Pulmonary artery endothelial cell (primary cell): Measurements from ENCODE around the gene MICU2. TPM values are rescaled to one million over a fixed set of nuclear protein-coding genes. Genes with fewer than 3 reads are reported as not detected.

Experiments
- DNase-seq: peaks from one replicate; pipeline ENCODE4 v3.0.0-alpha.2; 2011; ENCODE audit warnings: low read depth, low spot score
- total RNA-seq: library from RNA; depleted of rRNA; stranded (reverse); fragments of >200 nt; gene quantifications from 2 replicates; pipeline ENCODE4 v1.2.3, GENCODE V29; 2014

MICU2 gene
- total RNA-seq: 42.1 and 50.3 TPM in 2 replicates

DNA sequence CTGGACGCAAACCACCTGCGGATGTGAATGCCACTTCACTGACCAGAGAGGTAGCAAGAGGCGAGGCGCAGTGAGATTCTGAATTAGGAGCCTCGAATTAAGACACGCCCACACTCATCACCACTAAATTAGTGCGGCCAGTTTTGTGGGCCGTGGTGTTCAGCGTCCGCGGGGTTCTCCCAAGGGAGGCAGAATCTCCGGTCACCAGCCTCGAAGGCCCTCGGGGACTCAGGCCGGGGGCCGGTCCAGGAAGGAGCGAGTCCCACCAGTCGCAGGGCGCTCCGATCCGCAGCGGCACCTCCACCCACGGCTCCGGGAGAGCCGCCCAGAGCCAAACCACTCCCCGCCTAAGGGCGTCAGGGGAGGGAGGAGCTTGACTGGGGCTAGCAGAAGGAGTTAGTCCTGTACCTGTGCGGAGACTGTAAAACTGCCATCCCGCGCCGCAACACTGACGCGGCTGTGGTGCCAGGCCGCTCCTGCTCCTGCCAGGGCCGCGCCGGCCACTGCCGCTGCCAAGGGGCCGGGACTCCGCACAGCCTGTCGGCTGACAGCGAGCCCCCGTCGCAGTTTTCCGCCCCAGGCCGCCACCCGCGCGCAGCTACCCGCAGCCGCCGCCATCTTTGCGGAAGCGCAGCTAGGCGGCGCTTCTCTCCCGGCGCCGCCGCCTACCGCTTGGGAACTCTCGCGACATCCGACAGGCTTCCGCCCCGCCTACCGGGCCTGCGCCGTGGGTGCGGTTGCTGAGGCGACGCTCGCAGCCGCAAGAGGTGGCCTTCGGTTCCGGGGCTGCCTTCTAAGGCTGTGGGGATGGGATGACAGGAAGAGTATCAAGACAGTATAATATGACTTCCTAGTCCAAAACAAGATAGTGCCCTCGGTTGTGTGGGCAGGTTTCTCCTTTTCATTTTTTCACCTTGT lies at the start of gene MICU2:
TSS of gene MICU2 (minus strand) at position 640 of the 918 bp plus-strand sequence. CDS start at position 618, 22 bp downstream.
- peak; percentile 71 for DNase-seq

DNA sequence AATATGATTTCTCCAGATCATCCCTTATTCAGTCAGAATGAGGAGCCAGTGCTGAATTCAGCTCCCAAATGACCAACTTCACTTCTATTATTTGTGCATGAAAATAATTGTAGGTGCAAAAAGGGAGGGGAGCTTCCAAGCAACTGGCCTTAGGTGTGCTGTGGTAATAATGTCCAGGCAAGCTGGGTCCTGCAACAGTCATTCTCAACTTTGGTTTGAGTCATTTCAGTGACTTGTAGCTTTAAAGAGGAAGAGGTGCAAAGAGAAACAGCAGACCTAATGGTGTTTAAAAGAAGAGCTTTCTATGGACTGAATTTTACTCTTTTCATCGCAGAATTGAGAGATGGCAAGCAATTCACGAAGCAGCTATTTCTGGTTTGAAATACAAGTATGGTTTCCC lies 37.7 kb upstream of the MICU2 start:
- DNase-seq: no peak

DNA sequence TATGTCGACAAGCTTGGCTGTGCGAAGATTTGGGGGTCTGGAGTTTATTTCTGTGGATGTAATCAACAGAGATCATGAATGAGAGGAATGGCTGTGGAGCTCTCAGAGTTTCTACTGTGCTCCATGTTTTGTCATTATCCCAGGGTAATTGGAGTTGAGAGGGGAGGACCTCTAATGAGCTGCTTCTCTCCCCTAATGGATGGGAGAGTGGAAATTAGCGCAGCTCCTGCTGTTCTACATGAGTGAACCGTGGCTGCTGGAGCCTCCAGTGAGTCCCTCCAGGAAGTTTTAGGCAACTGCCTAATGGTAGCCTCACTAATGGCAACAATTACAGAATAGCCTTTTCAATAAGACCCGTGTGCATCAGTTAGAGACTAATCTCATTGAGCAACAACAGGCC lies 35.6 kb upstream of the MICU2 start:
- no peak for DNase-seq

DNA sequence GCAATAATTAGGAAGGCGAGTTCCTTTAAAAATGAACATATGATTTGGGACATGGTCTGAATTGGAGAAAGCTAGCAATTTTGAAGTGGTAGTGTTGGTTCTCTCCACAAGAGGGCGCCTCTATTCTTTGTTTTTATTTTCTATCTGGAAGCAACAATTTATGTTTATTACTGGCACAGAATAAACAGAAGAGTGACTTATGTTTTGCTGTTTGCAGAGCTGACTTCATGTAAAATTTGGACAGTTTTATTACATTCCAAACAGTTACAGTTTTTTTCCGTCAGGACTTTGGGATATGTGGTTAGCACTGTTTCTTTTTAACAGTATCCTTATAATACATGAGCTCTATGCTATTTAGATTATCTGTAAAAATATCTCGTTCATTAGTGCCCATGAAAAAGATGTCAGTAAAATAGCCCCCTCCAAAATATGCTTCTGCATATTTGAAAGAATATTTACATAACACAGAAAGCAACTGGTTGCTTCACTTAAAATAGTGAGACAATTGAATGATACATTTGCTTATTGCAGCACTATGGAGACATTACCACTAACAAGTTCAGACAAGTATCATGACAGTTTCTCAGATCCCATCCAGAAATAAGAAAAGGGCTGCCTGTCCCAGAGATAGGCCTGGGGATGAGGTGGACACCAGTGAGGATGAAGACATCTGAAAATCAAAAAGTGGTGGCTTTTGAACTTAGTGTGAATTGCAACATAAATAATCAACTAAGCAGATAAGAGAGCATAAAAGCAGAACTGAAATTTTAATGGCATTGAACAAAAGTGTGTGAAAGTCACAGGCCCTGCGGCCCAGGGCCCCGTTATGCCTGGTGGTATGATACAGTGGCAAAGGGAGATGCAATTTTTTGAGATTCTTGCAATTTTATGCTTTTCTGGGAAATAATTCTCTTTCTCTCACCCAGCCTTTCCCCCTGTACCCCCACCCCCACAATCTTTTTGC lies 34.6 kb upstream of the MICU2 start:
- DNase-seq: no peak

- no peak for DNase-seq
These were observed 33.3 kb upstream of the MICU2 start for GRCh38 chr13:21637296-21637695.

DNA sequence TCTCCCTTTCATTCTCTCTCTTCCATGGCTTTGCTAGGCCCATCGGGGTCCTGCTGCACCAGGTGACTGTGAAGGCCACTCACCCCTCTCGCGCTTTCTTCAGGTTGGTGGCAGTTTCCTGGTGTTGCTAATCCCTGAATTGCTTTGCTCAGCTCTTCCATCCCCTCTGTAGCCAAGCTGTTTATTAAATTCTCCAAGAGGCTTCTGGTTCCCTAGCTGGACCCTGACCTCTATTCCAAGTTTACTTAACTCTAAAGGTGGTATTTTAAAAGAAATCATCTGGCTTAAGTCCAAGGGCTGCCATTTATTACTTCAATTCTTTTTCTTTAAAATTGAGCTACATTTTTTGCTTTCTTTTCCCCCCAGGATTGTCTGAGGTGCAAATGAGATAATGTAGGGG lies 32.7 kb upstream of the MICU2 start:
- no peak for DNase-seq

DNA sequence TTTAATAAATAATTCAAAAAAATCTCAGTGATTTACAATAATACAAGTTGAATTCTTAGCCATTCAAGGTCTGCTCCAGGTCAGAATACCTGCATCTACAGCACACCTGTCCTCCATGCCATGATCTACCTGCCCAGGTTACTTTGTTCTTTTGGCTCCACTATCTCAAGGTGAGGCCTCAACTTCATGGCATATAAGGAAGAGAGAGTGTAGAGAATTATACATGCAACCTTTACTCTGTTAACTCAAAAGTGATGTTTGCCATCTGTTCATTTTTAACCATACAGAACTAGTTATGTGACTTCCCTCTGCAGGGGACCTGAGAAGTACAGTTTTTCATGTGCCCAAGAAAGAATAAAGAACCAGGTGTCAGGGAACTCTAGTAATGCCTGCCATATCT lies 28.2 kb upstream of the MICU2 start:
- no peak for DNase-seq

DNA sequence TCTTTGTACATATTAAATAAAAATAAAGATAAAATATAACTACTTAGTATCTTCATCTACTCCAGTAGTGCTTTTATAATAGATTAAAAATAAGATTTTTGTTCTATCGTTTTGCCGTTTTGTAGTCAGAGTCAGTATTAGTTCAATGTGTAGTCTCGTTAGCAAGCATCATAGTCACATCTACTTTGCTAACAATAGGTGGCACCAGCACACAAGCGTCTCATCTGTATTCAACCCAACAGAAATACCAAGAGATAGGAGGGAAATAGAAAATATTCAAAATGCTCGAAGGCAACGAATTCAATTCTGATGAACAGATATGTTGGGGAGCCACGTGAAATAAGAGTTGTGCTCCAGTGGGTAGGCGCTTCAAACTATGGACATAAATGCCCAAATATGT lies 21.4 kb upstream of the MICU2 start:
- no peak for DNase-seq

DNA sequence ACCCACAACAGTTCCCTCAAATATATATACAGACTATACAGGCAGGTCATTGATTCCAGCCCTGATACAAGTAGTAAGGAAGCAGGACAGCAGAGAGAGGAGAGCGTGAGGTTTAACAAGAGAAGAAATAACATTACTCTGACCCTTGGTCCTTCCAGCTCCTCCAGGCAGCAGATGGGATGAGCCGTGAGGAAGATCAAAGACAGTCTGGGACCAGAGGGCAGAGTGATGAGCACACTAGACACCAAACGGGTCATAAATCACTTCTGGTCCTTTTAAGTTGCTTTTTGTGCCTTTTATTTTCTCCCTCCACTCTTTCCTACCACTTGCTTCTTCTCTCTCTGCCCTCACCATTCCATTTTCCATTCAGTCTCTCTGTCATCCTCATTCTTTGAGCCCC lies 16.9 kb upstream of the MICU2 start:
- no peak for DNase-seq

DNA sequence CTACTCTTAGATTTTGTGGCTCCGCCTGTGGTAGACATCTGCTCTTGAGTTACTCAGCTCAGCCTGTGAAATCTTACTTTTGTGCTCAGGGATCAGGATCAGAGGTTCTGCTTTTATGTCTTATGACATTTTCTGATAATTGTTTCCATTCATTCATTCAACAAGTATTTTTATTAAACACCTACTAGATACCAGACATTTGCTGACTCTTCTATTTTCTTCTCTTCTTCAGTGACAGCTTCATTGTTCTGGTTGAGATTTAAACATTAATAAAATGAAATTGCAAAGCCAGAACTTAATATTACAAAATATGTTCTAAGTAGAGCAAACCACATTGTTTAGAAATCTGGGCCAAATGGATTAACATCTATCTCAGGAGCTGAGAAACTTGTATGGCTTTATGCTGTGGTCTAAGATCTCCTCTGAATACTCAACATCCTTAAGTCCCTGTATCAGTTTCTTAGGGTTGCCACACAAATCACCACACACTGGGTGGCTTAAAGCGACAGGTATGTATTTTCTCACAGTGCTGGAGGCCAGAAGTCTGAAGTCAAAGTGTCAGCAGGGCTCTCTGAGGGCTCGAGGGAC lies 15.8 kb upstream of the MICU2 start:
- no peak for DNase-seq

GRCh38 chr13:21616880-21617279 lies 12.9 kb upstream of the MICU2 start:
- no peak for DNase-seq

DNA sequence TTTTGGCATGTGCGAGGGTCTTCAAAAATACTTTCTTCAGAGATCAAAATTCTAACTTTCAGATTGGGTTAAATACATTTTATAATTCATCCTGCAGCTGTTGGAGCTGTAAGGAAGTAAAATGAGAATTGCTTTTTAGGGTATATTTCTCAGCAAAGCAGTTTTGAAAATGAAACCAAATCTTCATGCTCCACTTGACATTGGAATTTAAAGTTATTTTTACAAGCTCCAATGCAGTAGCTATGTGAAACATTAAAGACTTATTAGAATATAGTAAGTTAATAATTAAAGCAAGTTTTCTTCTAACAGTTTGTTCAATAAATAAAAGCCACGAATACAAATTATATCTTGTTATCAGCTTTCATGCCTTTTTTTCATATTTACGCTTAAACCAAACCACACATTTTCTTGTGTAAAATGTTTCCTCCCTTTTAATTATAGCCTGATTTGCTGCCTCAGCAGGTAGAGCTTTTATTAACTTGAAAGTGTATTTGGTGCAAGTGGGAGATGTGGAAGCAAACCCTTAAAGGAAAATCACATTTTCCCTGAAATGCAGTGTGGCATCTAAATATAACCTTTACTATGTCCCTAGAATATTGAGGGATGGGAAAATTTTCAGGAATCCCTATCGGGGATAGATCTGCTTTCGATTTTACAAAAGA lies 12.4 kb upstream of the MICU2 start:
- DNase-seq: no peak

- no peak for DNase-seq
These were observed 11.5 kb upstream of the MICU2 start for GRCh38 chr13:21615427-21615826.

- no peak for DNase-seq
These were observed 9.8 kb upstream of the MICU2 start for GRCh38 chr13:21613791-21614190.

- DNase-seq: no peak
These were observed 7.4 kb upstream of the MICU2 start for GRCh38 chr13:21611385-21611784.

GRCh38 chr13:21610687-21611086 lies 6.7 kb upstream of the MICU2 start:
- no peak for DNase-seq

DNA sequence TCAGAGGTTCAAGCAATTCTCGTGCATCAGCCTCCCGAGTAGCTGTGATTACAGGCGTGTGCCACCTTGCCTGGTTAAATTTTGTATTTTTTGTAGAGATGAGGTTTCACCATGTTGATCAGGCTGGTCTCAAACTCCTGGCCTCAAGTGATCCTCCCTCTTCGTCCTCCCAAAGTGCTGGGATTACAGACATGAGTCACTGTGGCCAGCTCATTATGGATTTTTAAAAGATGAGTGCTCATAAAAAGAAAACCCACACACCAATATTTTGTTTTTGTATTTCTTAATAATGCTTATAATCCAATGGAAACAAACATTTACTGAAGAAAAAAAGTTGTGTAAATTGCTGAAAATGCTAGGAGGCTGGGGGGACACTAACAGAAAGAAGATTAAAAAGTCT lies 5.0 kb upstream of the MICU2 start:
- DNase-seq: no peak

DNA sequence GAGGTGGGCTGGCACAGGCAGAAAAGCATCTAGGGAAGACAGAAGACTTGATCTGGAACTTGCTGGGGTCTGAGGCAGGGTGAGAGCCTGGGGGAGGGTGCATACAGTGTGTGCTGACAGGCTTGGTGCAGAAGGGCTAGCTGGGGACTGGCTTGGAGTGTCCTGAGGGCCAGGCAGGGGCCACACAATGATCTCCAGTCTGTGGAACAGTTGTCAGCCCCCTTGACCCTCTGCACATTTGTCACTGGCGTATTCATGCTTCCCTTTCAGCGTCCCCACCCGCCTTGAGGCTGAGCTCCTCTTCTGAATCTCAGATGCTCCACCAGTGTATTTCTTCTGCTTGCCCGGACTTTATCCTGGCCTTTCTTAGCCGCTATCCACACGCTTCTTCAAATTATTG lies 2.8 kb upstream of the MICU2 start:
- DNase-seq: no peak

DNA sequence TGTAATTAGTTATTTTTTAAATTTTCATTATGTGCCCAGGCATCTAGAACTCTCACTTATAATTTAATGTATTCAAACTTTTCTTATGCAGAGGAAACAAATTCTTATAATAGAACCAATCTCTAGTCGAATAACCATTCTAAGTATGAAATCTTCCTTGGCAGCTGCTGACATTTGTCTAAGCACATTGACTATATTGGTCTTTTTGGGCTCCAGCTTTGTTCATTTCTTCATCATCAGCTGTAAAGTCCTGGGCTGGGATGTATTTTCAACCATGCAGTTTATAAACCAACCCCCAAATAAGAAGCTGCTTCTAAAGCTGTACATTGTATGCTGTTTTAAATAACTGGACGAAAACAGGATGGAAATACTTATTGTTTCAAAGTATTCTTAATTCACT lies 2.3 kb upstream of the MICU2 start:
- no peak for DNase-seq

DNA sequence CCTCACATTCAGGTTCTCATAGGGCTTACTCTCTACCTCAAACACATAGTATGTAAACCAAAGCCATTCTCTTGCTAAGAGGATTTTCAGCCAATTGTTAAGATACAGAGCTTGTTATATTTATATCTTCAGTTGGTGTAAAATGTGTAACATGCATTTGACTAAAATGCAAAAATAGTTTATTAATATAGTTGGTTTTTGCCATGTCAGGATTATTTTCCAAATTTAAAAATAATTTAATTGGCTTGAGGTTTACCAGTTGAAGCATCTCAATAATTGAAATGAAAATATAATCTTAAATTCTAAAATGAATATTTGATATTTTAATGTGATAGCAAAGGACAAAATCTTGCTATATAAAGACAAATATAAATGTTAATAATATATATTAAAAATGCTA lies 7.2 kb downstream of the MICU2 start:
- DNase-seq: no peak

DNA sequence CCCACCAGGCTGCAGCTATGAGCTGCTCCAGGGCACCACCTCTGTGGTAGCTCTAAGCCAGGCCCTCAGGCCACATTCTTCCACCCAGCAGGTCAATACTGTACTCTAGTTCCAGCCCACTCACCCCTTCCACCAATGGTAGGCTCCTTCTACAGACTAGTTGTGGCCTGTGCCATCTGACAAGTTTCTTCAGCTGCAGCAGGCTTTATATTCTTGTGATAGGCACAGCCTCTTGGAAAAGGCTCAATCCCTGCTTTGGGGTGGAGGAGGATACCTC lies 8.5 kb downstream of the MICU2 start:
- no peak for DNase-seq
